HepG2 (cell line): ENCODE data around the gene EFNA2. TPM values are rescaled to one million over a fixed set of nuclear protein-coding genes. Genes with fewer than 3 reads are reported as not detected.

Experiments used
- ATAC-seq: fragments of 200-7000 bp; cut with Tn5 transposase; 3 replicates; pipeline ENCODE4 v1.9.1; 2020; ENCODE audit warnings: mild to moderate bottlenecking, moderate library complexity
- BruUV-seq: library from RNA; stranded (reverse); fragments of 400-500 nt; replicated peaks from 2 replicates; lab custom pipeline; 2021; lab: Mats Ljungman, UMichigan
- CTCF ChIA-PET: fragments of 300-600 bp; formaldehyde crosslinking; extraction: SDS; loops from one replicate; lab custom pipeline; 2021; ENCODE audit warnings: low total read pairs, inconsistent platforms, low intra/inter-chr PET ratio; lab: Yijun Ruan, JAX
- POLR2A ChIA-PET: fragments of 350-600 bp; sonication (Branson Sonifier 250); formaldehyde crosslinking; loops from one replicate; lab custom pipeline; 2020; ENCODE audit warnings: antibody characterized with exemption, inconsistent platforms; lab: Yijun Ruan, JAX
- DNase-seq: peaks from one replicate; pipeline ENCODE4 v3.0.0-alpha.2; 2015; ENCODE audit warnings: low spot score
- FAIRE-seq: peaks from 3 replicates; lab custom pipeline; 2011; peaks lifted over from hg19 to GRCh38; lab: Jason Lieb, UNC
- H2AFZ ChIP-seq: one replicate; pipeline ENCODE4 v1.6.1; 2011; ENCODE audit warnings: low read length, inconsistent platforms
- H3K27ac ChIP-seq: fragments of 300-600 bp; 3 replicates; pipeline ENCODE4 v1.8.0; 2011; ENCODE audit warnings: mixed run types, mild to moderate bottlenecking, mixed read lengths, low read length, inconsistent platforms; ENCODE audit not compliant: insufficient read depth; ENCODE audit errors: extremely low read length
- H3K27me3 ChIP-seq, 2 experiments: fragments of 200-600 bp in 1 of 2; 2 replicates in 1 of 2; 3 replicates in 1 of 2; pipeline versions ENCODE4 v1.6.0 to v1.8.0; 2011; ENCODE audit warnings: low read length in 2 of 2, mild to moderate bottlenecking in 2 of 2, moderate library complexity in 2 of 2, inconsistent platforms in 1 of 2; ENCODE audit not compliant: insufficient read depth in 2 of 2, control insufficient read depth in 1 of 2
- H3K36me3 ChIP-seq, 2 experiments: fragments of 200-600 bp in 1 of 2; replicated peaks in 1 of 2; 2 replicates in 1 of 2; 3 replicates in 1 of 2; pipeline versions ENCODE4 v1.5.1 to v1.8.0; 2011; ENCODE audit warnings: low read length in 2 of 2, inconsistent platforms in 1 of 2; ENCODE audit not compliant: insufficient read depth in 2 of 2, control insufficient read depth in 1 of 2
- H3K4me1 ChIP-seq: 2 replicates; pipeline ENCODE4 v1.5.1; 2012; ENCODE audit warnings: low read length, inconsistent platforms; ENCODE audit not compliant: insufficient read depth
- H3K4me2 ChIP-seq: 2 replicates; pipeline ENCODE4 v1.6.0; 2011; ENCODE audit warnings: low read depth, low read length, inconsistent platforms
- H3K4me3 ChIP-seq, 3 experiments: fragments of 200-600 bp in 1 of 3; sonication (generic), shearing (Covaris generic) in 1 of 3; replicated peaks in 1 of 3; 2 replicates each; pipeline ENCODE4 v1.5.1; 2011 to 2016; ENCODE audit warnings: low read length in 3 of 3, inconsistent platforms in 2 of 3, low read depth in 2 of 3, mild to moderate bottlenecking in 2 of 3, control low read depth in 1 of 3, mixed read lengths in 1 of 3; ENCODE audit not compliant: insufficient read depth in 1 of 3
- H3K79me2 ChIP-seq: one replicate; pipeline ENCODE4 v1.6.1; 2011; ENCODE audit warnings: low read length, inconsistent platforms; ENCODE audit not compliant: insufficient read depth
- H3K9ac ChIP-seq: 2 replicates; pipeline ENCODE4 v1.6.0; 2011; ENCODE audit warnings: mild to moderate bottlenecking, low read depth, low read length, inconsistent platforms; ENCODE audit not compliant: insufficient read depth
- H3K9me3 ChIP-seq: 2 replicates; pipeline ENCODE4 v1.5.1; 2012; ENCODE audit warnings: mild to moderate bottlenecking, low read length
- H4K20me1 ChIP-seq: 2 replicates; pipeline ENCODE4 v1.6.0; 2011; ENCODE audit warnings: inconsistent platforms, mild to moderate bottlenecking, low read length, moderate library complexity; ENCODE audit not compliant: insufficient read depth
- ADNP ChIP-seq: sonication (generic); formaldehyde crosslinking; IDR thresholded peaks from 2 replicates; pipeline ENCODE4 v1.4.0; 2020; ENCODE audit warnings: missing genetic modification reagents
- EHMT2 ChIP-seq: fragments of 200-600 bp; sonication (generic); IDR thresholded peaks from 2 replicates; pipeline ENCODE4 v1.7.0; 2017; ENCODE audit warnings: antibody characterized with exemption, low read depth, low read length, borderline replicate concordance
- HIC2 ChIP-seq: sonication (generic); formaldehyde crosslinking; IDR thresholded peaks from 2 replicates; pipeline ENCODE4 v1.9.0; 2022; ENCODE audit warnings: low read depth, missing genetic modification reagents
- HNRNPL ChIP-seq: fragments of 200-400 bp; formaldehyde crosslinking; IDR thresholded peaks from 2 replicates; pipeline ENCODE4 v1.6.1; 2017; ENCODE audit warnings: mild to moderate bottlenecking, low read depth, low read length
- KLF15 ChIP-seq: sonication (generic); formaldehyde crosslinking; IDR thresholded peaks from 2 replicates; pipeline ENCODE4 v1.8.1; 2023; ENCODE audit warnings: borderline replicate concordance, mild to moderate bottlenecking, inconsistent platforms, missing genetic modification reagents, mixed read lengths
- TBX3 ChIP-seq: fragments of 450-650 bp; IDR thresholded peaks from 2 replicates; pipeline ENCODE4 v1.6.1; 2017; ENCODE audit warnings: antibody characterized with exemption, mild to moderate bottlenecking, inconsistent platforms, borderline replicate concordance
- USF2 ChIP-seq, 2 experiments: sonication (generic) in 1 of 2; formaldehyde crosslinking in 1 of 2; IDR thresholded peaks; 2 replicates each; pipeline versions ENCODE4 v1.5.1 to v1.6.1; 2011 to 2020; ENCODE audit warnings: borderline replicate concordance in 1 of 2, low read depth in 1 of 2, low read length in 1 of 2, mild to moderate bottlenecking in 1 of 2, missing genetic modification reagents in 1 of 2, moderate library complexity in 1 of 2
- ZMYM3 ChIP-seq: sonication (generic); formaldehyde crosslinking; IDR thresholded peaks from 2 replicates; pipeline ENCODE4 v1.5.1; 2020; ENCODE audit warnings: mild to moderate bottlenecking, missing genetic modification reagents
- WGBS: methylation state at CpG from one replicate; pipeline ENCODE4 v1.1.6; 2017; ENCODE audit warnings: low lambda C conversion rate; 5-methylcytosine and 5-hydroxymethylcytosine counted together
- in situ Hi-C: cut with HindIII; loops from 2 replicates; pipeline ENCODE4 v1.10.0; 2017; ENCODE audit warnings: low pct_unique_long_range_greater_than_20kb; ENCODE audit not compliant: extremely low pct_ligation_motif_present
- intact Hi-C: fragments of 100-400 bp; cut with micrococcal nuclease; formaldehyde crosslinking; loops from one replicate; pipeline ENCODE4 v1.10.0; 2022; ENCODE audit not compliant: unreplicated experiment
- polyA plus RNA-seq, 8 experiments: library from polyadenylated mRNA; depleted of rRNA in 3 of 8; stranded (reverse) in 7 of 8; unstranded in 1 of 8; fragments of >200 nt; fragmentation: Illumina TruSeq in 4 of 8; extraction: Trizol in 4 of 8; gene quantifications; 2 replicates each; pipeline versions ENCODE4 v1.2.1 to v1.2.3, GENCODE V29; 2011 to 2016; ENCODE audit warnings: low read depth in 4 of 8, missing spikeins in 1 of 8, mixed read lengths in 1 of 8; ENCODE audit not compliant: insufficient read depth in 1 of 8
- total RNA-seq, 5 experiments: library from RNA; depleted of rRNA; stranded (reverse); fragments of >200 nt; fragmentation: Illumina TruSeq; extraction: Trizol; gene quantifications; 2 replicates each; pipeline ENCODE4 v1.2.3, GENCODE V29; 2016; ENCODE audit warnings: low read depth in 1 of 5
- TF ChIP-seq, protein P1 (sequence below): sonication (generic); formaldehyde crosslinking; IDR thresholded peaks from 2 replicates; pipeline ENCODE4 v1.5.1; 2020; ENCODE audit warnings: missing genetic modification reagents, mild to moderate bottlenecking, borderline replicate concordance
- TF ChIP-seq, protein P2 (sequence below): sonication (generic); formaldehyde crosslinking; IDR thresholded peaks from 2 replicates; pipeline ENCODE4 v1.8.0; 2022; ENCODE audit warnings: mild to moderate bottlenecking, missing genetic modification reagents; ENCODE audit not compliant: insufficient replicate concordance
- TF ChIP-seq, protein P3 (sequence below): sonication (generic); formaldehyde crosslinking; IDR thresholded peaks from 2 replicates; pipeline ENCODE4 v1.4.0; 2020; ENCODE audit warnings: missing genetic modification reagents, mild to moderate bottlenecking, borderline replicate concordance

Gene EFNA2
- total and polyA plus RNA-seq, 2 of the 13 experiments (the other 11 are each of a cell fraction or from before 2014, with no cell fraction given) = 6.0 to 9.9 TPM

GRCh38 chr19:1325568-1326294 is 40.1 kb downstream of the EFNA2 start:
- FAIRE-seq = no peak
- Histone ChIP-seq H2AFZ (no peak overlapping the region), H4K20me1 (no peaks in the 10 kb centered on the region), H3K4me3 (peak overlapping the region in 2 of 3 experiments; percentile 48 to 71; a peak in 3 of 6 replicates), H3K36me3 (no peaks in the 10 kb centered on the region), H3K9ac (no peak overlapping the region), H3K27me3 (no peaks in the 10 kb centered on the region; a peak in 1 of 5 replicates), H3K4me1 (peaks cover 51% of the 10 kb centered on the region), H3K27ac (no peak overlapping the region), H3K9me3 (no peaks in the 10 kb centered on the region), H3K79me2 (no peaks in the 10 kb centered on the region), H3K4me2 (peak overlapping the region; percentile 75)
- 83% methylated on average over 18 of the region's 38 CpGs for WGBS
- POLR2A ChIA-PET = interaction anchor here (2.2 kb wide), 1 partner anchor 41 kb away, joined by 5 read pairs; no protein-coding TSS in a partner anchor
- ATAC-seq = no peak
- CTCF ChIA-PET = no interaction called here
- intact Hi-C loops (no loop called here), in situ Hi-C loops (no loop called here)
- BruUV-seq = no TSS peak
- no peak for DNase-seq
- TF ChIP-seq USF2 (IDR thresholded peaks at IDR 0.05; ENCODE audit: low read depth, low read length) = no peak
- no peak for TF ChIP-seq USF2 (CRISPR knock-in tag; IDR thresholded peaks at IDR 0.05; ENCODE audit: borderline replicate concordance)
- TF ChIP-seq, protein P1, sequence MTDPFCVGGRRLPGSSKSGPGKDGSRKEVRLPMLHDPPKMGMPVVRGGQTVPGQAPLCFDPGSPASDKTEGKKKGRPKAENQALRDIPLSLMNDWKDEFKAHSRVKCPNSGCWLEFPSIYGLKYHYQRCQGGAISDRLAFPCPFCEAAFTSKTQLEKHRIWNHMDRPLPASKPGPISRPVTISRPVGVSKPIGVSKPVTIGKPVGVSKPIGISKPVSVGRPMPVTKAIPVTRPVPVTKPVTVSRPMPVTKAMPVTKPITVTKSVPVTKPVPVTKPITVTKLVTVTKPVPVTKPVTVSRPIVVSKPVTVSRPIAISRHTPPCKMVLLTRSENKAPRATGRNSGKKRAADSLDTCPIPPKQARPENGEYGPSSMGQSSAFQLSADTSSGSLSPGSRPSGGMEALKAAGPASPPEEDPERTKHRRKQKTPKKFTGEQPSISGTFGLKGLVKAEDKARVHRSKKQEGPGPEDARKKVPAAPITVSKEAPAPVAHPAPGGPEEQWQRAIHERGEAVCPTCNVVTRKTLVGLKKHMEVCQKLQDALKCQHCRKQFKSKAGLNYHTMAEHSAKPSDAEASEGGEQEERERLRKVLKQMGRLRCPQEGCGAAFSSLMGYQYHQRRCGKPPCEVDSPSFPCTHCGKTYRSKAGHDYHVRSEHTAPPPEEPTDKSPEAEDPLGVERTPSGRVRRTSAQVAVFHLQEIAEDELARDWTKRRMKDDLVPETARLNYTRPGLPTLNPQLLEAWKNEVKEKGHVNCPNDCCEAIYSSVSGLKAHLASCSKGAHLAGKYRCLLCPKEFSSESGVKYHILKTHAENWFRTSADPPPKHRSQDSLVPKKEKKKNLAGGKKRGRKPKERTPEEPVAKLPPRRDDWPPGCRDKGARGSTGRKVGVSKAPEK = 0 out of 2 replicates have a peak, but pooled peaks have one; percentile 42
- 0 out of 2 replicates have a peak, but pooled peaks have one; percentile 29 for TF ChIP-seq ADNP (CRISPR knock-in tag)
- TF ChIP-seq ZMYM3 (CRISPR knock-in tag) = peak; percentile 69
- no peak for TF ChIP-seq KLF15 (CRISPR knock-in tag)
- peak; percentile 6; the same call in 1 of the 2 replicates for TF ChIP-seq TBX3
- TF ChIP-seq EHMT2 = no peak
- peak; percentile 99 for TF ChIP-seq HNRNPL
- TF ChIP-seq, protein P2, sequence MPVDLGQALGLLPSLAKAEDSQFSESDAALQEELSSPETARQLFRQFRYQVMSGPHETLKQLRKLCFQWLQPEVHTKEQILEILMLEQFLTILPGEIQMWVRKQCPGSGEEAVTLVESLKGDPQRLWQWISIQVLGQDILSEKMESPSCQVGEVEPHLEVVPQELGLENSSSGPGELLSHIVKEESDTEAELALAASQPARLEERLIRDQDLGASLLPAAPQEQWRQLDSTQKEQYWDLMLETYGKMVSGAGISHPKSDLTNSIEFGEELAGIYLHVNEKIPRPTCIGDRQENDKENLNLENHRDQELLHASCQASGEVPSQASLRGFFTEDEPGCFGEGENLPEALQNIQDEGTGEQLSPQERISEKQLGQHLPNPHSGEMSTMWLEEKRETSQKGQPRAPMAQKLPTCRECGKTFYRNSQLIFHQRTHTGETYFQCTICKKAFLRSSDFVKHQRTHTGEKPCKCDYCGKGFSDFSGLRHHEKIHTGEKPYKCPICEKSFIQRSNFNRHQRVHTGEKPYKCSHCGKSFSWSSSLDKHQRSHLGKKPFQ = peak; percentile 81
- TF ChIP-seq HIC2 (CRISPR knock-in tag) = peak; percentile 63; the same call in 1 of the 2 replicates
- TF ChIP-seq, protein P3, sequence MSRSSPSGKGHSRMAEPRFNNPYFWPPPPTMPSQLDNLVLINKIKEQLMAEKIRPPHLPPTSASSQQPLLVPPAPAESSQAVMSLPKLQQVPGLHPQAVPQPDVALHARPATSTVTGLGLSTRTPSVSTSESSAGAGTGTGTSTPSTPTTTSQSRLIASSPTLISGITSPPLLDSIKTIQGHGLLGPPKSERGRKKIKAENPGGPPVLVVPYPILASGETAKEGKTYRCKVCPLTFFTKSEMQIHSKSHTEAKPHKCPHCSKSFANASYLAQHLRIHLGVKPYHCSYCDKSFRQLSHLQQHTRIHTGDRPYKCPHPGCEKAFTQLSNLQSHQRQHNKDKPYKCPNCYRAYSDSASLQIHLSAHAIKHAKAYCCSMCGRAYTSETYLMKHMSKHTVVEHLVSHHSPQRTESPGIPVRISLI (CRISPR knock-in tag) = peak; percentile 10
